ENCODE data around the gene KLHL40.

- TF ChIP-seq CTCF (IDR thresholded peaks at IDR 0.05; ENCODE audit: low read length) (no peak), EZH2 (optimal IDR thresholded peaks at IDR 0.05; ENCODE audit: low read depth, low read length) (no peak)
Measured at GRCh38 chr3:42654331-42655201, 30.8 kb upstream of the KLHL40 start.
